Measurements from ENCODE around the gene TRMT1L. TPM values are rescaled to one million over a fixed set of nuclear protein-coding genes. Genes with fewer than 3 reads are reported as not detected.

The TRMT1L gene
- total RNA-seq, 1 donor from 2014 or later: 14.1 TPM

- peak overlapping the region; percentile 97 for H3K4me3 Mint-ChIP-seq (ENCODE audit: unreplicated experiment)
- no peak for TF ChIP-seq CTCF (IDR thresholded peaks at IDR 0.05)
- H3K36me3 Mint-ChIP-seq (ENCODE audit: unreplicated experiment): peaks cover 7% of the 10 kb centered on the region
- peaks cover 41% of the 10 kb centered on the region for H3K4me1 Mint-ChIP-seq (ENCODE audit: unreplicated experiment)
- no peaks in the 10 kb centered on the region for H3K27me3 Mint-ChIP-seq (ENCODE audit: unreplicated experiment)
- DNase-seq (ENCODE audit: extremely low spot score, unreplicated experiment): no peak
- no peaks in the 10 kb centered on the region for H3K9me3 Mint-ChIP-seq (ENCODE audit: unreplicated experiment)
- H3K27ac Mint-ChIP-seq (ENCODE audit: unreplicated experiment): peak overlapping the region; percentile 99
Measured at GRCh38 chr1:185156288-185156853, 382 bp downstream of the TRMT1L start.

- Mint-ChIP-seq H3K27ac (ENCODE audit: unreplicated experiment) (peak overlapping the region; percentile 99), H3K36me3 (ENCODE audit: unreplicated experiment) (peaks cover 5% of the 10 kb centered on the region), H3K4me1 (ENCODE audit: unreplicated experiment) (peaks cover 43% of the 10 kb centered on the region), H3K27me3 (ENCODE audit: unreplicated experiment) (no peaks in the 10 kb centered on the region), H3K9me3 (ENCODE audit: unreplicated experiment) (no peaks in the 10 kb centered on the region), H3K4me3 (ENCODE audit: unreplicated experiment) (peak overlapping the region; percentile 97)
- DNase-seq (ENCODE audit: extremely low spot score, unreplicated experiment): no peak
- no peak for TF ChIP-seq CTCF (IDR thresholded peaks at IDR 0.05)
Measured at GRCh38 chr1:185155600-185156287, 1.0 kb downstream of the TRMT1L start.

GRCh38 chr1:185154912-185155513, 1.7 kb downstream of the TRMT1L start:
- no peak for DNase-seq (ENCODE audit: extremely low spot score, unreplicated experiment)
- Mint-ChIP-seq H3K9me3 (ENCODE audit: unreplicated experiment) (no peaks in the 10 kb centered on the region), H3K36me3 (ENCODE audit: unreplicated experiment) (peaks cover 9% of the 10 kb centered on the region), H3K4me3 (ENCODE audit: unreplicated experiment) (peak overlapping the region; percentile 97), H3K4me1 (ENCODE audit: unreplicated experiment) (peaks cover 42% of the 10 kb centered on the region), H3K27ac (ENCODE audit: unreplicated experiment) (no peak overlapping the region), H3K27me3 (ENCODE audit: unreplicated experiment) (no peaks in the 10 kb centered on the region)
- no peak for TF ChIP-seq CTCF (IDR thresholded peaks at IDR 0.05)

- Mint-ChIP-seq H3K9me3 (ENCODE audit: unreplicated experiment) (no peaks in the 10 kb centered on the region), H3K4me1 (ENCODE audit: unreplicated experiment) (peaks cover 33% of the 10 kb centered on the region), H3K27me3 (ENCODE audit: unreplicated experiment) (no peaks in the 10 kb centered on the region), H3K4me3 (ENCODE audit: unreplicated experiment) (no peak overlapping the region), H3K36me3 (ENCODE audit: unreplicated experiment) (peaks cover 28% of the 10 kb centered on the region), H3K27ac (ENCODE audit: unreplicated experiment) (peak overlapping the region; percentile 3)
- DNase-seq (ENCODE audit: extremely low spot score, unreplicated experiment): no peak
- TF ChIP-seq CTCF (IDR thresholded peaks at IDR 0.05): no peak
Measured at GRCh38 chr1:185152187-185152767, 4.5 kb downstream of the TRMT1L start.

- Mint-ChIP-seq H3K9me3 (ENCODE audit: unreplicated experiment) (no peaks in the 10 kb centered on the region), H3K36me3 (ENCODE audit: unreplicated experiment) (peaks cover 30% of the 10 kb centered on the region), H3K27me3 (ENCODE audit: unreplicated experiment) (no peaks in the 10 kb centered on the region), H3K4me3 (ENCODE audit: unreplicated experiment) (no peak overlapping the region), H3K27ac (ENCODE audit: unreplicated experiment) (no peak overlapping the region), H3K4me1 (ENCODE audit: unreplicated experiment) (peaks cover 33% of the 10 kb centered on the region)
- TF ChIP-seq CTCF (IDR thresholded peaks at IDR 0.05): no peak
- no peak for DNase-seq (ENCODE audit: extremely low spot score, unreplicated experiment)
Measured at GRCh38 chr1:185151215-185151614, 5.5 kb downstream of the TRMT1L start.

Measured in osteocyte (in vitro differentiated cells).